CD14-positive monocyte (primary cell): ENCODE data around the gene PREX1. TPM values are rescaled to one million over a fixed set of nuclear protein-coding genes. Genes with fewer than 3 reads are reported as not detected.
"Not testable (repeated sequence)": the region's sequence is repeated elsewhere in the genome, so short reads cannot be mapped to it uniquely, and the experiment has no call there.

Source experiments
- DNase-seq, 3 donors: peaks; one replicate each; pipeline ENCODE4 v3.0.0-alpha.2; 2011 to 2022
- H2AFZ ChIP-seq: 2 replicates; pipeline ENCODE4 v1.6.0; 2012; ENCODE audit warnings: mild to moderate bottlenecking, low read depth, low read length, inconsistent platforms; ENCODE audit not compliant: insufficient read depth, poor library complexity, severe bottlenecking
- H3K27ac ChIP-seq, 2 donors: 1 replicate in 1 of 2; 2 replicates in 1 of 2; pipeline ENCODE4 v1.5.1; 2012 to 2013; ENCODE audit warnings: low read length in 2 of 2, control low read depth in 1 of 2, inconsistent platforms in 1 of 2, low read depth in 1 of 2, mild to moderate bottlenecking in 1 of 2
- H3K27me3 ChIP-seq, 2 donors: one replicate each; pipeline versions ENCODE4 v1.6.0 to v1.6.1; 2011 to 2013; ENCODE audit warnings: low read length in 2 of 2; ENCODE audit not compliant: control insufficient read depth in 2 of 2, insufficient read depth in 2 of 2
- H3K36me3 ChIP-seq, 2 donors: replicated peaks in 1 of 2; 1 replicate in 1 of 2; 2 replicates in 1 of 2; pipeline versions ENCODE4 v1.5.1 to v1.6.1; 2012 to 2013; ENCODE audit warnings: low read length in 2 of 2, control low read depth in 1 of 2, inconsistent platforms in 1 of 2, mild to moderate bottlenecking in 1 of 2; ENCODE audit not compliant: insufficient read depth in 2 of 2, control insufficient read depth in 1 of 2
- H3K4me1 ChIP-seq, 2 donors: 1 replicate in 1 of 2; 2 replicates in 1 of 2; pipeline versions ENCODE4 v1.5.1 to v1.6.1; 2012 to 2013; ENCODE audit warnings: low read length in 2 of 2, control low read depth in 1 of 2, inconsistent platforms in 1 of 2, mild to moderate bottlenecking in 1 of 2, moderate library complexity in 1 of 2; ENCODE audit not compliant: insufficient read depth in 2 of 2, control insufficient read depth in 1 of 2
- H3K4me2 ChIP-seq: replicated peaks from 2 replicates; pipeline ENCODE3; 2012; ENCODE audit warnings: low read length, moderate library complexity, mild to moderate bottlenecking; ENCODE audit not compliant: poor library complexity, severe bottlenecking; ENCODE audit errors: extremely low read depth
- H3K4me3 ChIP-seq, 3 experiments: fragments of 200-600 bp in 1 of 3; sonication (generic) in 1 of 3; replicated peaks in 1 of 3; 1 replicate in 2 of 3; 2 replicates in 1 of 3; pipeline ENCODE4 v1.5.1; 2011 to 2013; ENCODE audit warnings: low read length in 3 of 3, mild to moderate bottlenecking in 3 of 3, control low read depth in 2 of 3, low read depth in 2 of 3, inconsistent platforms in 1 of 3, moderate library complexity in 1 of 3
- H3K79me2 ChIP-seq: 2 replicates; pipeline ENCODE4 v1.6.0; 2012; ENCODE audit warnings: mild to moderate bottlenecking, control low read depth, inconsistent platforms, low read length, moderate library complexity; ENCODE audit not compliant: insufficient read depth
- H3K9ac ChIP-seq: 2 replicates; pipeline ENCODE4 v1.6.0; 2017; ENCODE audit warnings: low read length, mild to moderate bottlenecking; ENCODE audit not compliant: insufficient read depth, poor library complexity, severe bottlenecking
- H3K9me3 ChIP-seq, 2 donors: replicated peaks in 1 of 2; 1 replicate in 1 of 2; 2 replicates in 1 of 2; pipeline versions ENCODE4 v1.5.1 to v1.6.1; 2012 to 2013; ENCODE audit warnings: low read length in 2 of 2, control low read depth in 1 of 2; ENCODE audit not compliant: control insufficient read depth in 1 of 2, insufficient read depth in 1 of 2
- H4K20me1 ChIP-seq: 2 replicates; pipeline ENCODE4 v1.6.0; 2012; ENCODE audit warnings: mild to moderate bottlenecking, low read length, control low read depth, moderate library complexity; ENCODE audit not compliant: insufficient read depth
- H3K27ac Mint-ChIP-seq, 7 donors: one replicate each; pipeline ENCODE4 v1.8.0; 2020; ENCODE audit warnings: mild to moderate bottlenecking in 7 of 7, mixed read lengths in 7 of 7, moderate library complexity in 6 of 7, inconsistent platforms in 2 of 7
- H3K27me3 Mint-ChIP-seq, 3 donors: one replicate each; pipeline ENCODE4 v1.8.0; 2021 to 2022; ENCODE audit warnings: low read depth in 3 of 3, mild to moderate bottlenecking in 3 of 3, mixed read lengths in 3 of 3, moderate library complexity in 3 of 3, inconsistent platforms in 1 of 3
- H3K36me3 Mint-ChIP-seq, 2 donors: one replicate each; pipeline ENCODE4 v1.8.0; 2020; ENCODE audit warnings: mixed read lengths in 2 of 2, inconsistent platforms in 1 of 2, mild to moderate bottlenecking in 1 of 2
- H3K4me1 Mint-ChIP-seq: one replicate; pipeline ENCODE4 v1.8.0; 2020; ENCODE audit warnings: mild to moderate bottlenecking, mixed read lengths
- H3K4me3 Mint-ChIP-seq, 2 donors: one replicate each; pipeline ENCODE4 v1.8.0; 2020; ENCODE audit warnings: mild to moderate bottlenecking in 2 of 2, mixed read lengths in 2 of 2, moderate library complexity in 1 of 2
- H3K9me3 Mint-ChIP-seq, 7 donors: one replicate each; pipeline ENCODE4 v1.8.0; 2020 to 2022; ENCODE audit warnings: mixed read lengths in 7 of 7, mild to moderate bottlenecking in 6 of 7, moderate library complexity in 6 of 7, inconsistent platforms in 2 of 7
- CTCF ChIP-seq: fragments of 200-600 bp; IDR thresholded peaks from one replicate; pipeline ENCODE4 v1.8.0; 2022; ENCODE audit warnings: antibody characterized with exemption, mild to moderate bottlenecking
- WGBS: methylation state at CpG from one replicate; pipeline ENCODE4 v1.1.5; 2013; ENCODE audit warnings: missing lambda C conversion rate; ENCODE audit not compliant: insufficient coverage; 5-methylcytosine and 5-hydroxymethylcytosine counted together
- intact Hi-C, 2 donors: fragments of 100-400 bp; cut with micrococcal nuclease; formaldehyde crosslinking; loops; one replicate each; pipeline versions ENCODE4 v1.15.0 to v1.15.1; 2023
- polyA plus RNA-seq, 3 donors: library from polyadenylated mRNA; depleted of rRNA in 1 of 3; unstranded in 2 of 3; stranded (reverse) in 1 of 3; fragments of 300-500 nt in 2 of 3; fragments of >200 nt in 1 of 3; fragmentation: Illumina TruSeq in 2 of 3; gene quantifications; 1 replicate in 2 of 3; 2 replicates in 1 of 3; pipeline ENCODE4 v1.2.3, GENCODE V29; 2012 to 2021

The PREX1 gene
- polyA plus RNA-seq, 3 donors: 24.3 to 114 (median 27.5) TPM

GRCh38 chr20:48758206-48758820 lies 69.5 kb downstream of the PREX1 start:
- H3K4me1 Mint-ChIP-seq: peaks cover 96% of the 10 kb centered on the region
- WGBS: 39% methylated on average over 14 of the region's 16 CpGs

GRCh38 chr20:48756774-48757173 lies 71.0 kb downstream of the PREX1 start:
- H3K4me2 ChIP-seq, H2AFZ ChIP-seq, H3K27me3 ChIP-seq, H3K27me3 Mint-ChIP-seq, H3K9ac ChIP-seq, H3K9me3 Mint-ChIP-seq, H3K4me3 ChIP-seq, H3K9me3 ChIP-seq, H3K4me3 Mint-ChIP-seq: not testable (repeated sequence)
- Histone ChIP-seq H4K20me1 (peaks cover 85% of the 10 kb centered on the region), H3K4me1 (peaks cover 83 to 99% of the 10 kb centered on the region in 2 donors), H3K36me3 (peaks cover 7 to 26% of the 10 kb centered on the region in 2 donors), H3K79me2 (peaks cover 100% of the 10 kb centered on the region), H3K27ac (peak overlapping the region in 1 of 2 donors; percentile 77)
- 100% methylated on average over 1 of the region's 6 CpGs for WGBS
- peaks cover 96% of the 10 kb centered on the region for H3K4me1 Mint-ChIP-seq
- peak overlapping the region; percentile 5 to 98 (median 84) for H3K27ac Mint-ChIP-seq
- H3K36me3 Mint-ChIP-seq: peaks cover 41 to 44% of the 10 kb centered on the region in 2 donors
- DNase-seq: peak in 2 of 3 donors; percentile 16 to 60
- intact Hi-C loops: loop anchor here in 1 of 2 donors (5.0 kb wide), 1 partner anchor 34 kb away; no protein-coding TSS in a partner anchor

More at GRCh38 chr20:48758206-48758820, 69.5 kb downstream of the PREX1 start:
- Histone ChIP-seq H3K9ac (no peak overlapping the region), H3K27ac (peak overlapping the region; percentile 37 to 77), H4K20me1 (peaks cover 69% of the 10 kb centered on the region), H3K27me3 (no peaks in the 10 kb centered on the region), H3K4me3 (peak overlapping the region in 1 of 3 experiments; percentile 34), H3K9me3 (no peaks in the 10 kb centered on the region), H3K4me1 (peaks cover 83 to 99% of the 10 kb centered on the region in 2 donors), H2AFZ (no peak overlapping the region), H3K79me2 (peaks cover 100% of the 10 kb centered on the region), H3K4me2 (peak overlapping the region; percentile 34), H3K36me3 (peaks cover 7 to 22% of the 10 kb centered on the region in 2 donors)
- Mint-ChIP-seq H3K27ac (peak overlapping the region; percentile 87 to 98 (median 93)), H3K4me3 (peak overlapping the region in 1 of 2 donors; percentile 58), H3K9me3 (peaks cover 0 to 9% (median 5%) of the 10 kb centered on the region in 7 donors), H3K27me3 (peaks cover 0 to 2% (median 0%) of the 10 kb centered on the region in 3 donors), H3K36me3 (peaks cover 35 to 40% of the 10 kb centered on the region in 2 donors)
- intact Hi-C loops: loop anchor here in 1 of 2 donors (5.0 kb wide), 1 partner anchor 36 kb away; no protein-coding TSS in a partner anchor
- DNase-seq: peak in 2 of 3 donors; percentile 25 to 41
- TF ChIP-seq CTCF: no peak
